CD4-positive, alpha-beta T cell (primary cell): ENCODE results near the gene IL15RA. TPM values are rescaled to one million over a fixed set of nuclear protein-coding genes. Genes with fewer than 3 reads are reported as not detected.

ENCODE experiments used
- ATAC-seq: fragments of 200-7000 bp; cut with Tn5 transposase; one replicate; pipeline ENCODE4 v1.10.0; 2022; ENCODE audit warnings: mild to moderate bottlenecking; ENCODE audit not compliant: poor library complexity
- CTCF ChIA-PET: fragments of 350-600 bp; sonication (Branson Sonifier 250); formaldehyde crosslinking; loops from one replicate; lab custom pipeline; 2021; ENCODE audit warnings: antibody characterized with exemption, inconsistent platforms; lab: Charles Lee
- POLR2A ChIA-PET: fragments of 350-600 bp; sonication (Branson Sonifier 250); formaldehyde crosslinking; loops from one replicate; lab custom pipeline; 2021; ENCODE audit warnings: antibody characterized with exemption, inconsistent platforms; lab: Charles Lee
- DNase-seq, 14 experiments: peaks; one replicate each; pipeline ENCODE4 v3.0.0-alpha.2; 2013 to 2020; ENCODE audit warnings: mixed read lengths in 2 of 14
- H3K27ac ChIP-seq, 2 donors: one replicate each; pipeline versions ENCODE4 v1.5.1 to v1.7.0; 2013; ENCODE audit warnings: low read length in 2 of 2, low read depth in 1 of 2, mild to moderate bottlenecking in 1 of 2
- H3K27me3 ChIP-seq, 2 experiments: 1 replicate in 1 of 2; 2 replicates in 1 of 2; pipeline versions ENCODE4 v1.6.1 to v1.7.0; 2013; ENCODE audit warnings: low read length in 2 of 2, control low read depth in 1 of 2, mild to moderate bottlenecking in 1 of 2, moderate library complexity in 1 of 2; ENCODE audit not compliant: insufficient read depth in 2 of 2, control insufficient read depth in 1 of 2
- H3K36me3 ChIP-seq: one replicate; pipeline ENCODE4 v1.6.1; 2013; ENCODE audit warnings: low read length, control low read depth; ENCODE audit not compliant: insufficient read depth
- H3K4me1 ChIP-seq: one replicate; pipeline ENCODE4 v1.6.1; 2013; ENCODE audit warnings: low read length, control low read depth; ENCODE audit not compliant: insufficient read depth
- H3K4me3 ChIP-seq: one replicate; pipeline ENCODE4 v1.5.1; 2013; ENCODE audit warnings: mild to moderate bottlenecking, low read length, moderate library complexity
- H3K9me3 ChIP-seq, 2 experiments: 1 replicate in 1 of 2; 2 replicates in 1 of 2; pipeline versions ENCODE4 v1.6.1 to v1.7.0; 2013; ENCODE audit warnings: low read length in 2 of 2, mild to moderate bottlenecking in 2 of 2, control low read depth in 1 of 2, moderate library complexity in 1 of 2; ENCODE audit not compliant: control insufficient read depth in 1 of 2, insufficient read depth in 1 of 2
- H3K27ac Mint-ChIP-seq: one replicate; pipeline ENCODE4 v1.8.0; 2020; ENCODE audit warnings: mixed read lengths
- H3K27me3 Mint-ChIP-seq: one replicate; pipeline ENCODE4 v1.8.0; 2021; ENCODE audit warnings: mixed read lengths
- H3K36me3 Mint-ChIP-seq: one replicate; pipeline ENCODE4 v1.8.0; 2021; ENCODE audit warnings: low read depth, mixed read lengths
- H3K4me1 Mint-ChIP-seq: one replicate; pipeline ENCODE4 v1.8.0; 2021; ENCODE audit warnings: low read depth, mixed read lengths
- H3K4me3 Mint-ChIP-seq: one replicate; pipeline ENCODE4 v1.8.0; 2020; ENCODE audit warnings: mild to moderate bottlenecking, mixed read lengths
- H3K9me3 Mint-ChIP-seq: one replicate; pipeline ENCODE4 v1.8.0; 2020; ENCODE audit warnings: mixed read lengths
- intact Hi-C, 2 experiments: fragments of 100-400 bp; cut with DNase I in 1 of 2; cut with micrococcal nuclease in 1 of 2; formaldehyde crosslinking; loops; one replicate each; pipeline versions ENCODE4 v1.15.1 to v1.9.0; 2023 to 2025; cut with DNase I, micrococcal nuclease
- total RNA-seq, 174 experiments: library from RNA in 2 of 174; stranded (reverse) in 2 of 174; gene quantifications; one replicate each; pipeline ENCODE4 v1.2.3 and lab custom pipeline; 2021 to 2026
- TF ChIP-seq, protein P1 (sequence below): fragments of 200-600 bp; IDR thresholded peaks from one replicate; pipeline ENCODE4 v1.8.0; 2022; ENCODE audit warnings: antibody characterized with exemption, mild to moderate bottlenecking

IL15RA gene
- total RNA-seq, 2 experiments from 2014 or later = 4.4 TPM

DNA sequence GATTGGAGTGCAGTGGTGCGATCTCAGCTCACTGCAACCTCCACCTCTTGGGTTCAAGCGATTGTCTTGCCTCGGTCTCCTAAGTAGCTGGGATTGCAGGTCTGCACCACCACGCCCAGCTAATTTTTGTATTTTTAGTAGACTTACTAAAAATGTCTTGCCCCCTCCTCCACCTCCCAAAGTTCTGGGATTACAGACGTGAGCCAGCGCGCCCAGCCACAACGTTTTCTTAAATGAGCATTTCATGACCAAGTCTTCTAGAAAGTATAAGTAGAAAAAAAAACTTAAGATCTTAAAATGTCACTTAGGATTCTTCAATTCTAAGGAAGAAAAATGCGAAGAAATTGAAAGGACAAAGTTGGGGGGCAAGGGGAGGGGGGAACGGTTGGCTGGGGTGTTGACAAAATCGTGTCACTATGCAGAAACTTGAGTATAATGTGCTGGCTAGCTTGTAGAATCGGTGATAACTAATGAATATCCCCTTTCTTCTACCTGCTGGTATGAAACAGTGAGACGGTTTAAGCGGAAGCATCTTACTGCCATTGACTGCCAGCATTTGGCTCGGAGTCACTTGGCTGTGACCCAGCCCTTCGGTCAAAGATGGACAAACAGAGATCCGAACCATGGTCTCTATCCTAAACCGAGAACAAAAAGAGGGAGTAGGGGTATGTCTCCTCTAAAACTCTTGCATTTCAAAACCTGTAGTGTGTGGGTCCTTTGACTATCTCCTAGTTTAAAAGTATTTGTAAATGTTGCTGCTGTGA, 74.7 kb downstream of the IL15RA start:
- ATAC-seq (no peak), DNase-seq (no peak)
- POLR2A ChIA-PET = interaction anchor here (0.8 to 1.1 kb wide), 2 partner anchors 8 to 14 kb away, joined by 3 to 4 read pairs; no protein-coding TSS in a partner anchor
- Mint-ChIP-seq H3K27me3 (no peaks in the 10 kb centered on the region), H3K27ac (no peak overlapping the region), H3K9me3 (no peaks in the 10 kb centered on the region), H3K4me3 (no peak overlapping the region), H3K4me1 (peaks cover 31% of the 10 kb centered on the region), H3K36me3 (peaks cover 55% of the 10 kb centered on the region)
- Histone ChIP-seq H3K9me3 (peaks cover 3 to 7% of the 10 kb centered on the region in 2 experiments), H3K4me3 (no peak overlapping the region), H3K27ac (no peak overlapping the region), H3K4me1 (peaks cover 4% of the 10 kb centered on the region), H3K27me3 (no peaks in the 10 kb centered on the region), H3K36me3 (peaks cover 10% of the 10 kb centered on the region)
- TF ChIP-seq, protein P1, sequence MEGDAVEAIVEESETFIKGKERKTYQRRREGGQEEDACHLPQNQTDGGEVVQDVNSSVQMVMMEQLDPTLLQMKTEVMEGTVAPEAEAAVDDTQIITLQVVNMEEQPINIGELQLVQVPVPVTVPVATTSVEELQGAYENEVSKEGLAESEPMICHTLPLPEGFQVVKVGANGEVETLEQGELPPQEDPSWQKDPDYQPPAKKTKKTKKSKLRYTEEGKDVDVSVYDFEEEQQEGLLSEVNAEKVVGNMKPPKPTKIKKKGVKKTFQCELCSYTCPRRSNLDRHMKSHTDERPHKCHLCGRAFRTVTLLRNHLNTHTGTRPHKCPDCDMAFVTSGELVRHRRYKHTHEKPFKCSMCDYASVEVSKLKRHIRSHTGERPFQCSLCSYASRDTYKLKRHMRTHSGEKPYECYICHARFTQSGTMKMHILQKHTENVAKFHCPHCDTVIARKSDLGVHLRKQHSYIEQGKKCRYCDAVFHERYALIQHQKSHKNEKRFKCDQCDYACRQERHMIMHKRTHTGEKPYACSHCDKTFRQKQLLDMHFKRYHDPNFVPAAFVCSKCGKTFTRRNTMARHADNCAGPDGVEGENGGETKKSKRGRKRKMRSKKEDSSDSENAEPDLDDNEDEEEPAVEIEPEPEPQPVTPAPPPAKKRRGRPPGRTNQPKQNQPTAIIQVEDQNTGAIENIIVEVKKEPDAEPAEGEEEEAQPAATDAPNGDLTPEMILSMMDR = no peak
- CTCF ChIA-PET = interaction anchor here (0.6 kb wide), 1 partner anchor 346 kb away, joined by 7 read pairs; no protein-coding TSS in a partner anchor
- intact Hi-C loops = no loop called here

Other genes starting within 250 kb of the IL15RA start
- gene GDI2, start 164.1 kb downstream of the IL15RA start, total RNA-seq = 10 to 100 TPM; 78.1 to 82.3 TPM
- 1 to 10 TPM; 1.4 to 1.8 TPM for gene ANKRD16, start 87.7 kb downstream of the IL15RA start, total RNA-seq
- gene FBH1, start 87.3 kb downstream of the IL15RA start, total RNA-seq = 10 to 100 TPM; 33.9 to 34.2 TPM
- gene IL2RA, start 84.8 kb upstream of the IL15RA start, total RNA-seq = 1 to 10 TPM; 4.9 to 5.4 TPM
- 100 to 1,000 TPM; 143 to 150 TPM for gene RBM17, start 111.5 kb upstream of the IL15RA start, total RNA-seq
- 100 to 1,000 TPM; 142 to 145 TPM for gene PFKFB3, start 225.4 kb upstream of the IL15RA start, total RNA-seq